GM12892 (cell line): ENCODE data around the gene TBXA2R.

Experiments
- POLR2A ChIP-seq: IDR thresholded peaks from 2 replicates; pipeline ENCODE4 v1.6.1; 2011; ENCODE audit warnings: low read depth, low read length, control low read depth
- POLR2AphosphoS5 ChIP-seq: IDR thresholded peaks from 2 replicates; pipeline ENCODE4 v1.6.1; 2011; ENCODE audit warnings: low read depth, low read length, control low read depth
- TAF1 ChIP-seq: IDR thresholded peaks from 2 replicates; pipeline ENCODE4 v1.6.1; 2011; ENCODE audit warnings: low read depth, mild to moderate bottlenecking, control low read depth, low read length, borderline replicate concordance

- TF ChIP-seq TAF1 (no peak), POLR2AphosphoS5 (no peak), POLR2A (no peak)
Measured at GRCh38 chr19:3604227-3604986, 2.3 kb downstream of the TBXA2R start.
